Epithelial cell of proximal tubule (primary cell): Measurements from ENCODE around the gene CCDC149. TPM values are rescaled to one million over a fixed set of nuclear protein-coding genes. Genes with fewer than 3 reads are reported as not detected.
A peak's percentile ranks its signal among the peaks of the same experiment; 100 is the strongest.
"Not testable (repeated sequence)": the region's sequence is repeated elsewhere in the genome, so short reads cannot be mapped to it uniquely, and the experiment has no call there.

Experiments used
- DNase-seq: peaks from one replicate; pipeline ENCODE4 v3.0.0-alpha.2; 2011; ENCODE audit warnings: low read depth
- H3K4me3 ChIP-seq: 2 replicates; pipeline ENCODE4 v1.5.1; 2011; ENCODE audit warnings: low read depth, mild to moderate bottlenecking, low read length
- CTCF ChIP-seq: conservative IDR thresholded peaks from 2 replicates; pipeline ENCODE4 v1.5.1; 2012; ENCODE audit warnings: low read depth, mild to moderate bottlenecking, low read length
- total RNA-seq: library from RNA; depleted of rRNA; stranded (reverse); fragments of >200 nt; gene quantifications from 2 replicates; pipeline ENCODE4 v1.2.3, GENCODE V29; 2015

CCDC149 gene
- total RNA-seq, 1 donor from 2014 or later = 2.8 TPM

GRCh38 chr4:24920008-24920407 lies 7.2 kb upstream of the CCDC149 start:
- H3K4me3 ChIP-seq = no peak overlapping the region
- TF ChIP-seq CTCF = no peak
- DNase-seq = no peak

GRCh38 chr4:24917076-24917856 lies 4.4 kb upstream of the CCDC149 start:
- no peak overlapping the region for H3K4me3 ChIP-seq
- TF ChIP-seq CTCF = no peak
- DNase-seq = no peak

GRCh38 chr4:24915121-24915922 lies 2.5 kb upstream of the CCDC149 start:
- DNase-seq = no peak
- no peak overlapping the region for H3K4me3 ChIP-seq
- TF ChIP-seq CTCF = peak; percentile 46

GRCh38 chr4:24914460-24914859 lies 1.6 kb upstream of the CCDC149 start:
- no peak overlapping the region for H3K4me3 ChIP-seq
- no peak for DNase-seq
- TF ChIP-seq CTCF = no peak

GRCh38 chr4:24913119-24913485 lies 260 bp upstream of the CCDC149 start:
- TF ChIP-seq CTCF = no peak

GRCh38 chr4:24910499-24910898 lies 2.3 kb downstream of the CCDC149 start:
- no peak for TF ChIP-seq CTCF
- H3K4me3 ChIP-seq = no peak overlapping the region
- DNase-seq = no peak

More at GRCh38 chr4:24913119-24913485, 260 bp upstream of the CCDC149 start:
- DNase-seq = no peak
- H3K4me3 ChIP-seq = peak overlapping the region; percentile 57

GRCh38 chr4:24909606-24910005 lies 3.2 kb downstream of the CCDC149 start:
- H3K4me3 ChIP-seq, DNase-seq: not testable (repeated sequence)
